Activated CD8-positive, alpha-beta T cell treated with anti-CD3 and anti-CD28 coated beads for 36 hours (primary cell): ENCODE results near the gene SNX25. TPM values are rescaled to one million over a fixed set of nuclear protein-coding genes. Genes with fewer than 3 reads are reported as not detected.

Experiments
- ATAC-seq: fragments of 200-7000 bp; cut with Tn5 transposase; one replicate; pipeline ENCODE4 v1.10.0; 2021; ENCODE audit warnings: mild to moderate bottlenecking, moderate library complexity
- CTCF ChIA-PET: fragments of 350-600 bp; sonication (Branson Sonifier 250); formaldehyde crosslinking; loops from one replicate; lab custom pipeline; 2021; ENCODE audit warnings: antibody characterized with exemption; lab: Charles Lee
- POLR2A ChIA-PET: fragments of 350-600 bp; sonication (Branson Sonifier 250); formaldehyde crosslinking; loops from one replicate; lab custom pipeline; 2021; ENCODE audit warnings: antibody characterized with exemption; lab: Charles Lee
- DNase-seq: peaks from one replicate; pipeline ENCODE4 v3.0.0-alpha.2; 2020
- H3K27ac Mint-ChIP-seq: one replicate; pipeline ENCODE4 v1.8.0; 2021; ENCODE audit warnings: mild to moderate bottlenecking, mixed read lengths
- H3K27me3 Mint-ChIP-seq: one replicate; pipeline ENCODE4 v1.8.0; 2021; ENCODE audit warnings: mixed read lengths
- H3K36me3 Mint-ChIP-seq: one replicate; pipeline ENCODE4 v1.8.0; 2021; ENCODE audit warnings: low read depth, mixed read lengths
- H3K4me1 Mint-ChIP-seq: one replicate; pipeline ENCODE4 v1.8.0; 2021; ENCODE audit warnings: low read depth, mixed read lengths
- H3K4me3 Mint-ChIP-seq: one replicate; pipeline ENCODE4 v1.8.0; 2021; ENCODE audit warnings: mild to moderate bottlenecking, moderate library complexity, mixed read lengths
- H3K9me3 Mint-ChIP-seq: one replicate; pipeline ENCODE4 v1.8.0; 2021; ENCODE audit warnings: mixed read lengths
- CTCF ChIP-seq: fragments of 200-600 bp; IDR thresholded peaks from one replicate; pipeline ENCODE4 v1.8.0; 2022; ENCODE audit warnings: antibody characterized with exemption, mild to moderate bottlenecking
- intact Hi-C: fragments of 100-400 bp; cut with micrococcal nuclease; formaldehyde crosslinking; loops from one replicate; pipeline ENCODE4 v1.10.0; 2022
- total RNA-seq, 2 experiments: library from RNA; stranded (reverse); gene quantifications; one replicate each; pipeline ENCODE4 v1.2.3, GENCODE V29; 2021

The SNX25 gene
- total RNA-seq, 2 experiments from 2014 or later, result 24.0 to 24.3 TPM

GRCh38 chr4:185405296-185405999, 196.1 kb downstream of the SNX25 start:
- ChIA-PET CTCF (interaction anchor here (0.6 to 1.5 kb wide), 2 partner anchors 220 to 832 kb away, joined by 3 to 4 read pairs; no protein-coding TSS in a partner anchor), POLR2A (interaction anchor here (1.6 kb wide), 1 partner anchor 10 kb away, joined by 4 read pairs; the partner anchor contains the start of gene LRP2BP)
- no peak for TF ChIP-seq CTCF
- Mint-ChIP-seq H3K36me3 (peaks cover 30% of the 10 kb centered on the region), H3K9me3 (no peaks in the 10 kb centered on the region), H3K27me3 (no peaks in the 10 kb centered on the region), H3K27ac (no peak overlapping the region), H3K4me3 (no peak overlapping the region), H3K4me1 (peaks cover 7% of the 10 kb centered on the region)
- DNase-seq (no peak), ATAC-seq (no peak)
- intact Hi-C loops, result no loop called here

- CTCF ChIA-PET, result no interaction called here
- no peak overlapping the region for H3K27ac Mint-ChIP-seq
- ATAC-seq (no peak), DNase-seq (no peak)
- peaks cover 23% of the 10 kb centered on the region for H3K36me3 Mint-ChIP-seq
- no peak overlapping the region for H3K4me3 Mint-ChIP-seq
- no peaks in the 10 kb centered on the region for H3K27me3 Mint-ChIP-seq
- POLR2A ChIA-PET, result no interaction called here
- TF ChIP-seq CTCF, result no peak
- H3K4me1 Mint-ChIP-seq, result no peaks in the 10 kb centered on the region
- H3K9me3 Mint-ChIP-seq, result no peaks in the 10 kb centered on the region
- intact Hi-C loops, result no loop called here
Measured at GRCh38 chr4:185408432-185408831, 199.0 kb downstream of the SNX25 start.

- POLR2A ChIA-PET, result no interaction called here
Measured at GRCh38 chr4:185411849-185412248, 202.5 kb downstream of the SNX25 start.

GRCh38 chr4:185412412-185412811, 203.0 kb downstream of the SNX25 start:
- ChIA-PET POLR2A (no interaction called here), CTCF (no interaction called here)
- Mint-ChIP-seq H3K4me1 (no peaks in the 10 kb centered on the region), H3K27me3 (no peaks in the 10 kb centered on the region), H3K9me3 (no peaks in the 10 kb centered on the region), H3K4me3 (no peak overlapping the region), H3K36me3 (peaks cover 28% of the 10 kb centered on the region), H3K27ac (no peak overlapping the region)
- DNase-seq (no peak), ATAC-seq (no peak)
- no peak for TF ChIP-seq CTCF
- intact Hi-C loops, result no loop called here

More at GRCh38 chr4:185411849-185412248, 202.5 kb downstream of the SNX25 start:
- DNase-seq, result no peak
- H3K9me3 Mint-ChIP-seq, result no peaks in the 10 kb centered on the region
- intact Hi-C loops, result no loop called here
- H3K27ac Mint-ChIP-seq, result no peak overlapping the region
- ATAC-seq, result no peak
- H3K4me1 Mint-ChIP-seq, result no peaks in the 10 kb centered on the region
- TF ChIP-seq CTCF, result no peak
- no peaks in the 10 kb centered on the region for H3K27me3 Mint-ChIP-seq
- CTCF ChIA-PET, result no interaction called here
- peaks cover 24% of the 10 kb centered on the region for H3K36me3 Mint-ChIP-seq
- H3K4me3 Mint-ChIP-seq, result no peak overlapping the region

Other genes with a start within 250 kb of the SNX25 start
- gene HELT, start 191.1 kb upstream of the SNX25 start, total RNA-seq, result not detected
- gene SLC25A4, start 66.3 kb upstream of the SNX25 start, total RNA-seq, result 1 to 10 TPM; 8.5 to 8.7 TPM
- gene CFAP97, start 5.6 kb upstream of the SNX25 start, total RNA-seq, result 10 to 100 TPM; 48.5 to 50.3 TPM
- gene LRP2BP, start 186.3 kb downstream of the SNX25 start, total RNA-seq, result 1 to 10 TPM; 1.1 to 1.2 TPM
- 10 to 100 TPM; 51.2 to 54.6 TPM for gene ANKRD37, start 187.2 kb downstream of the SNX25 start, total RNA-seq
- gene UFSP2, start 216.4 kb downstream of the SNX25 start, total RNA-seq, result 10 to 100 TPM; 32.0 to 36.1 TPM